OCI-LY1 (cell line): Measurements from ENCODE around the gene FAM83C.
"Not testable (repeated sequence)": the region's sequence is repeated elsewhere in the genome, so short reads cannot be mapped to it uniquely, and the experiment has no call there.

Experiments
- H2AFZ ChIP-seq: fragments of 200-600 bp; sonication (generic), shearing (Covaris generic); 2 replicates; pipeline ENCODE4 v1.6.0; 2014; ENCODE audit warnings: antibody characterized with exemption, mild to moderate bottlenecking, low read length
- H3F3A ChIP-seq: fragments of 200-600 bp; sonication (generic), shearing (Covaris generic); 2 replicates; pipeline ENCODE4 v1.6.0; 2014; ENCODE audit warnings: mild to moderate bottlenecking, antibody characterized with exemption, low read length, moderate library complexity; ENCODE audit not compliant: insufficient read depth
- H3K27ac ChIP-seq: fragments of 200-600 bp; sonication (generic); 2 replicates; pipeline ENCODE4 v1.5.1; 2014; ENCODE audit warnings: low read length, mixed run types, mild to moderate bottlenecking, low read depth; ENCODE audit not compliant: poor library complexity, severe bottlenecking
- H3K27me3 ChIP-seq: fragments of 200-600 bp; sonication (generic); 2 replicates; pipeline ENCODE4 v1.6.0; 2014; ENCODE audit warnings: antibody characterized with exemption, mild to moderate bottlenecking, low read length, moderate library complexity; ENCODE audit not compliant: insufficient read depth
- H3K36me3 ChIP-seq: fragments of 200-600 bp; sonication (generic); 2 replicates; pipeline ENCODE4 v1.6.1; 2014; ENCODE audit warnings: mild to moderate bottlenecking, antibody characterized with exemption, low read length, moderate library complexity, mixed read lengths; ENCODE audit not compliant: insufficient read depth
- H3K4me1 ChIP-seq: fragments of 200-600 bp; sonication (generic); 2 replicates; pipeline ENCODE4 v1.5.1; 2014; ENCODE audit warnings: mild to moderate bottlenecking, low read length, moderate library complexity; ENCODE audit not compliant: insufficient read depth, severe bottlenecking
- H3K4me2 ChIP-seq: fragments of 200-600 bp; sonication (generic), shearing (Covaris generic); 2 replicates; pipeline ENCODE4 v1.6.1; 2014; ENCODE audit warnings: low read length
- H3K4me3 ChIP-seq: fragments of 200-600 bp; sonication (generic); 2 replicates; pipeline ENCODE4 v1.5.1; 2014; ENCODE audit warnings: low read length, low read depth, mild to moderate bottlenecking, mixed read lengths; ENCODE audit not compliant: poor library complexity, severe bottlenecking
- H3K79me2 ChIP-seq: fragments of 200-600 bp; shearing (Covaris generic); 2 replicates; pipeline ENCODE4 v1.6.1; 2016; ENCODE audit warnings: mixed run types, low read length, mixed read lengths; ENCODE audit not compliant: insufficient read depth
- H3K9ac ChIP-seq: fragments of 200-600 bp; sonication (generic), shearing (Covaris generic); 2 replicates; pipeline ENCODE4 v1.6.1; 2014; ENCODE audit warnings: mild to moderate bottlenecking, low read length, mixed read lengths
- H3K9me2 ChIP-seq: fragments of 200-600 bp; sonication (generic), shearing (Covaris generic); 2 replicates; pipeline ENCODE4 v1.6.1; 2014; ENCODE audit warnings: low read depth, mild to moderate bottlenecking, low read length, mixed read lengths
- H3K9me3 ChIP-seq: fragments of 200-600 bp; shearing (Covaris generic); 2 replicates; pipeline ENCODE4 v1.6.1; 2014; ENCODE audit warnings: low read length, mixed read lengths
- H4K20me1 ChIP-seq: fragments of 200-600 bp; sonication (generic), shearing (Covaris generic); 2 replicates; pipeline ENCODE4 v1.6.0; 2016; ENCODE audit warnings: mild to moderate bottlenecking, low read length; ENCODE audit not compliant: insufficient read depth
- CTCF ChIP-seq: fragments of 200-600 bp; sonication (generic), shearing (Covaris generic); IDR thresholded peaks from 2 replicates; pipeline ENCODE4 v1.5.1; 2017; ENCODE audit warnings: mild to moderate bottlenecking, antibody characterized with exemption, low read length, moderate library complexity, mixed read lengths
- EZH2 ChIP-seq: fragments of 200-600 bp; sonication (generic), shearing (Covaris generic); IDR thresholded peaks from 2 replicates; pipeline ENCODE4 v1.8.0; 2017; ENCODE audit warnings: borderline replicate concordance, mixed run types, mild to moderate bottlenecking, antibody characterized with exemption, low read length, moderate library complexity, mixed read lengths

The FAM83C gene

GRCh38 chr20:35318502-35319157, 26.4 kb upstream of the FAM83C start:
- Histone ChIP-seq H3K36me3 (no peaks in the 10 kb centered on the region), H3K27me3 (no peaks in the 10 kb centered on the region), H3K9ac (no peak overlapping the region), H3K27ac (no peak overlapping the region), H3K4me3 (no peak overlapping the region), H3K4me2 (no peak overlapping the region), H2AFZ (no peak overlapping the region), H3K9me2 (no peaks in the 10 kb centered on the region), H4K20me1 (no peaks in the 10 kb centered on the region), H3F3A (no peaks in the 10 kb centered on the region), H3K9me3 (no peaks in the 10 kb centered on the region), H3K79me2 (no peaks in the 10 kb centered on the region), H3K4me1 (no peaks in the 10 kb centered on the region)
- TF ChIP-seq EZH2: no peak

- no peaks in the 10 kb centered on the region for H3F3A ChIP-seq
- H3K27me3 ChIP-seq: no peaks in the 10 kb centered on the region
- no peak overlapping the region for H2AFZ ChIP-seq
- no peaks in the 10 kb centered on the region for H3K9me2 ChIP-seq
- no peak overlapping the region for H3K4me3 ChIP-seq
- TF ChIP-seq EZH2: no peak
- no peak for TF ChIP-seq CTCF
- H3K4me2 ChIP-seq: no peak overlapping the region
- H3K9ac ChIP-seq: no peak overlapping the region
- no peaks in the 10 kb centered on the region for H3K79me2 ChIP-seq
- H4K20me1 ChIP-seq: no peaks in the 10 kb centered on the region
- no peak overlapping the region for H3K27ac ChIP-seq
- H3K9me3 ChIP-seq: no peaks in the 10 kb centered on the region
- H3K4me1 ChIP-seq: no peaks in the 10 kb centered on the region
- peaks cover 2% of the 10 kb centered on the region; the same call in 1 of the 2 replicates for H3K36me3 ChIP-seq
Measured at GRCh38 chr20:35317416-35318210, 25.4 kb upstream of the FAM83C start.

- Histone ChIP-seq H3K9ac (no peak overlapping the region), H3K9me2 (no peaks in the 10 kb centered on the region), H3K4me2 (no peak overlapping the region), H4K20me1 (no peaks in the 10 kb centered on the region), H3K79me2 (no peaks in the 10 kb centered on the region), H3K4me3 (no peak overlapping the region), H3F3A (no peaks in the 10 kb centered on the region), H3K36me3 (peaks cover 6% of the 10 kb centered on the region; the same call in 1 of the 2 replicates), H3K27me3 (no peaks in the 10 kb centered on the region), H3K27ac (no peak overlapping the region), H3K9me3 (no peaks in the 10 kb centered on the region), H2AFZ (no peak overlapping the region), H3K4me1 (no peaks in the 10 kb centered on the region)
- no peak for TF ChIP-seq EZH2
- no peak for TF ChIP-seq CTCF
Measured at GRCh38 chr20:35316086-35316485, 23.9 kb upstream of the FAM83C start.

GRCh38 chr20:35315632-35316020, 23.4 kb upstream of the FAM83C start:
- H3K27me3 ChIP-seq, H3K27ac ChIP-seq, H3K79me2 ChIP-seq, H4K20me1 ChIP-seq, H3F3A ChIP-seq, H3K4me3 ChIP-seq, H3K4me2 ChIP-seq, H3K9me2 ChIP-seq, H3K4me1 ChIP-seq, H3K9me3 ChIP-seq, H2AFZ ChIP-seq, H3K36me3 ChIP-seq, H3K9ac ChIP-seq: not testable (repeated sequence)
